BLaER1 (cell line): Measurements from ENCODE around the gene CRIP1.

ENCODE experiments used
- H3K27ac ChIP-seq: shearing (Covaris generic); formaldehyde crosslinking; 2 replicates; pipeline ENCODE4 v1.8.1; 2022
- H3K27me3 ChIP-seq: shearing (Covaris generic); formaldehyde crosslinking; 2 replicates; pipeline ENCODE4 v1.8.1; 2022
- H3K36me3 ChIP-seq: shearing (Covaris generic); formaldehyde crosslinking; 2 replicates; pipeline ENCODE4 v1.8.1; 2022
- H3K4me1 ChIP-seq: shearing (Covaris generic); formaldehyde crosslinking; 2 replicates; pipeline ENCODE4 v1.8.1; 2022
- H3K4me2 ChIP-seq: shearing (Covaris generic); formaldehyde crosslinking; 2 replicates; pipeline ENCODE4 v1.8.1; 2022
- H3K4me3 ChIP-seq: shearing (Covaris generic); formaldehyde crosslinking; 2 replicates; pipeline ENCODE4 v1.8.1; 2022
- H3K9ac ChIP-seq: shearing (Covaris generic); formaldehyde crosslinking; 2 replicates; pipeline ENCODE4 v1.8.1; 2022
- H3K9me3 ChIP-seq: shearing (Covaris generic); formaldehyde crosslinking; 2 replicates; pipeline ENCODE4 v1.8.1; 2022
- H4K20me1 ChIP-seq: shearing (Covaris generic); formaldehyde crosslinking; 2 replicates; pipeline ENCODE4 v1.8.1; 2022
- Cebpa-rat ChIP-seq: shearing (Covaris generic); IDR thresholded peaks from 2 replicates; pipeline ENCODE4 v1.8.1; 2022

CRIP1 gene

GRCh38 chr14:105526776-105527380 lies 40.2 kb downstream of the CRIP1 start:
- Histone ChIP-seq H3K4me3 (peak overlapping the region; percentile 84), H3K4me1 (peaks cover 42% of the 10 kb centered on the region), H3K4me2 (peak overlapping the region; percentile 100), H3K27ac (peak overlapping the region; percentile 96), H4K20me1 (no peaks in the 10 kb centered on the region), H3K9ac (peak overlapping the region; percentile 94), H3K36me3 (no peaks in the 10 kb centered on the region), H3K27me3 (no peaks in the 10 kb centered on the region), H3K9me3 (no peaks in the 10 kb centered on the region)
- TF ChIP-seq Cebpa-rat = no peak

GRCh38 chr14:105527381-105527825 lies 40.7 kb downstream of the CRIP1 start:
- H3K4me2 ChIP-seq = peak overlapping the region; percentile 100
- H3K27ac ChIP-seq = peak overlapping the region; percentile 96
- peak overlapping the region; percentile 84 for H3K4me3 ChIP-seq

GRCh38 chr14:105527826-105528585 lies 41.3 kb downstream of the CRIP1 start:
- H3K9me3 ChIP-seq = no peaks in the 10 kb centered on the region
- H3K4me3 ChIP-seq = peak overlapping the region; percentile 84
- H3K4me1 ChIP-seq = peaks cover 52% of the 10 kb centered on the region
- H4K20me1 ChIP-seq = no peaks in the 10 kb centered on the region
- peak overlapping the region; percentile 96 for H3K27ac ChIP-seq
- peak overlapping the region; percentile 100 for H3K4me2 ChIP-seq
- TF ChIP-seq Cebpa-rat = no peak
- H3K27me3 ChIP-seq = no peaks in the 10 kb centered on the region
- H3K36me3 ChIP-seq = no peaks in the 10 kb centered on the region
- peak overlapping the region; percentile 94 for H3K9ac ChIP-seq

More at GRCh38 chr14:105527381-105527825, 40.7 kb downstream of the CRIP1 start:
- Histone ChIP-seq H3K9ac (peak overlapping the region; percentile 94), H3K36me3 (no peaks in the 10 kb centered on the region), H3K4me1 (peaks cover 47% of the 10 kb centered on the region), H3K9me3 (no peaks in the 10 kb centered on the region), H4K20me1 (no peaks in the 10 kb centered on the region), H3K27me3 (no peaks in the 10 kb centered on the region)
- no peak for TF ChIP-seq Cebpa-rat

- H3K27ac ChIP-seq = peak overlapping the region; percentile 96
- H3K4me2 ChIP-seq = peak overlapping the region; percentile 100
- H3K36me3 ChIP-seq = no peaks in the 10 kb centered on the region
- peak overlapping the region; percentile 84 for H3K4me3 ChIP-seq
- no peaks in the 10 kb centered on the region for H3K9me3 ChIP-seq
- no peaks in the 10 kb centered on the region for H4K20me1 ChIP-seq
- no peak for TF ChIP-seq Cebpa-rat
- peaks cover 59% of the 10 kb centered on the region for H3K4me1 ChIP-seq
- H3K27me3 ChIP-seq = no peaks in the 10 kb centered on the region
- H3K9ac ChIP-seq = peak overlapping the region; percentile 94
Observed at GRCh38 chr14:105528586-105529318, 42.1 kb downstream of the CRIP1 start.

GRCh38 chr14:105529319-105529568 lies 42.6 kb downstream of the CRIP1 start:
- no peaks in the 10 kb centered on the region for H3K27me3 ChIP-seq
- peak overlapping the region; percentile 94 for H3K9ac ChIP-seq
- no peaks in the 10 kb centered on the region for H3K9me3 ChIP-seq
- no peaks in the 10 kb centered on the region for H3K36me3 ChIP-seq
- peak overlapping the region; percentile 96 for H3K27ac ChIP-seq
- H3K4me3 ChIP-seq = peak overlapping the region; percentile 84
- peaks cover 64% of the 10 kb centered on the region for H3K4me1 ChIP-seq
- TF ChIP-seq Cebpa-rat = no peak
- no peaks in the 10 kb centered on the region for H4K20me1 ChIP-seq
- H3K4me2 ChIP-seq = peak overlapping the region; percentile 100

GRCh38 chr14:105529569-105530284 lies 43.0 kb downstream of the CRIP1 start:
- no peak for TF ChIP-seq Cebpa-rat
- Histone ChIP-seq H3K4me2 (peak overlapping the region; percentile 100), H4K20me1 (no peaks in the 10 kb centered on the region), H3K4me3 (peak overlapping the region; percentile 84), H3K4me1 (peaks cover 69% of the 10 kb centered on the region), H3K36me3 (no peaks in the 10 kb centered on the region), H3K9me3 (no peaks in the 10 kb centered on the region), H3K27ac (peak overlapping the region; percentile 96), H3K9ac (peak overlapping the region; percentile 94), H3K27me3 (no peaks in the 10 kb centered on the region)

GRCh38 chr14:105530285-105531087 lies 43.8 kb downstream of the CRIP1 start:
- H3K4me3 ChIP-seq = peak overlapping the region; percentile 84
- peaks cover 74% of the 10 kb centered on the region for H3K4me1 ChIP-seq
- H3K9ac ChIP-seq = peak overlapping the region; percentile 94
- H4K20me1 ChIP-seq = no peaks in the 10 kb centered on the region
- peak overlapping the region; percentile 96 for H3K27ac ChIP-seq
- TF ChIP-seq Cebpa-rat = no peak
- peak overlapping the region; percentile 100 for H3K4me2 ChIP-seq
- H3K36me3 ChIP-seq = no peaks in the 10 kb centered on the region
- no peaks in the 10 kb centered on the region for H3K27me3 ChIP-seq
- H3K9me3 ChIP-seq = no peaks in the 10 kb centered on the region

GRCh38 chr14:105531088-105531893 lies 44.6 kb downstream of the CRIP1 start:
- Histone ChIP-seq H3K4me2 (peak overlapping the region; percentile 100), H3K27me3 (no peaks in the 10 kb centered on the region), H3K9ac (peak overlapping the region; percentile 94), H3K27ac (peak overlapping the region; percentile 96), H3K4me3 (peak overlapping the region; percentile 84), H4K20me1 (no peaks in the 10 kb centered on the region), H3K4me1 (peaks cover 69% of the 10 kb centered on the region), H3K36me3 (no peaks in the 10 kb centered on the region), H3K9me3 (no peaks in the 10 kb centered on the region)
- no peak for TF ChIP-seq Cebpa-rat
